Stomach (tissue), 9 donors: Measurements from ENCODE around the gene TIPARP. TPM values are rescaled to one million over a fixed set of nuclear protein-coding genes. Genes with fewer than 3 reads are reported as not detected.
"Not testable (repeated sequence)": the region's sequence is repeated elsewhere in the genome, so short reads cannot be mapped to it uniquely, and the experiment has no call there.

ENCODE experiments used
- DNase-seq, 2 donors: peaks; one replicate each; pipeline versions ENCODE4 v3.0.0 to v3.0.0-alpha.2; 2013 to 2019
- H3K27ac ChIP-seq, 5 donors: fragments of 200-600 bp in 4 of 5; sonication (generic) in 4 of 5; one replicate each; pipeline ENCODE4 v1.5.1; 2013 to 2019; ENCODE audit warnings: mild to moderate bottlenecking in 1 of 5, moderate library complexity in 1 of 5
- H3K27me3 ChIP-seq, 3 donors: fragments of 200-600 bp; sonication (generic); one replicate each; pipeline ENCODE4 v1.5.1; 2017 to 2019; ENCODE audit warnings: mixed run types in 1 of 3
- H3K36me3 ChIP-seq, 4 donors: fragments of 200-600 bp; sonication (generic); 1 replicate in 3 of 4; 2 replicates in 1 of 4; pipeline ENCODE4 v1.5.1; 2016 to 2019
- H3K4me1 ChIP-seq, 4 donors: fragments of 200-600 bp; sonication (generic); one replicate each; pipeline ENCODE4 v1.5.1; 2016 to 2019
- H3K4me3 ChIP-seq, 4 donors: fragments of 200-600 bp; sonication (generic) in 3 of 4; one replicate each; pipeline ENCODE4 v1.5.1; 2016 to 2019; ENCODE audit warnings: mild to moderate bottlenecking in 1 of 4
- H3K9me3 ChIP-seq, 4 donors: fragments of 200-600 bp; sonication (generic); one replicate each; pipeline ENCODE4 v1.5.1; 2016 to 2019
- CTCF ChIP-seq, 7 experiments: fragments of 450-650 bp in 4 of 7; fragments of 200-600 bp in 3 of 7; sonication (generic) in 3 of 7; IDR thresholded peaks; one replicate each; pipeline ENCODE4 v1.5.1; 2016 to 2019; ENCODE audit warnings: antibody characterized with exemption in 7 of 7, control low read depth in 2 of 7, mild to moderate bottlenecking in 1 of 7
- EP300 ChIP-seq: sonication (generic); formaldehyde crosslinking; IDR thresholded peaks from one replicate; pipeline ENCODE4 v1.6.1; 2017; ENCODE audit warnings: antibody characterized with exemption
- POLR2A ChIP-seq, 4 donors: fragments of 450-650 bp; IDR thresholded peaks; one replicate each; pipeline ENCODE4 v1.6.1; 2016; ENCODE audit warnings: antibody characterized with exemption in 4 of 4, control low read depth in 2 of 4, mild to moderate bottlenecking in 1 of 4, moderate library complexity in 1 of 4
- POLR2AphosphoS5 ChIP-seq, 3 donors: sonication (generic); formaldehyde crosslinking; IDR thresholded peaks; one replicate each; pipeline ENCODE4 v1.6.1; 2016; ENCODE audit warnings: antibody characterized with exemption in 3 of 3
- WGBS, 5 donors: extraction: QIAGEN DNeasy Blood & Tissue Kit in 3 of 5; methylation state at CpG; one replicate each; pipeline versions ENCODE4 v1.1.5 to v1.1.7; 2013 to 2018; 5-methylcytosine and 5-hydroxymethylcytosine counted together
- intact Hi-C: fragments of 100-400 bp; cut with DNase I; formaldehyde crosslinking; loops from one replicate; pipeline ENCODE4 v1.15.1; 2023; ENCODE audit warnings: low total_unique reads
- polyA plus RNA-seq, 3 donors: library from polyadenylated mRNA; stranded (reverse); fragments of 200-250 nt; gene quantifications; one replicate each; pipeline ENCODE4 v1.2.3, GENCODE V29; 2013
- total RNA-seq, 5 donors: library from RNA; depleted of rRNA; stranded (reverse); fragments of >200 nt; gene quantifications; one replicate each; pipeline versions ENCODE4 v1.1.0 to v1.2.3, GENCODE V29; 2014 to 2016
- donor health status: healthy with polysubstance abuse.
- donor health status: Bipolar disorder and iron deficiency.
- donor health status: healthy.

Gene TIPARP
- total and polyA plus RNA-seq, 8 donors: 7.2 to 73.4 (median 22.5) TPM

- no peak for DNase-seq
- intact Hi-C loops: no loop called here
- H3K27ac ChIP-seq: no peak overlapping the region
- no peak for TF ChIP-seq POLR2A (IDR thresholded peaks at IDR 0.05)
- TF ChIP-seq POLR2AphosphoS5 (IDR thresholded peaks at IDR 0.05): no peak
- no peak for TF ChIP-seq CTCF (IDR thresholded peaks at IDR 0.05)
- TF ChIP-seq EP300: no peak
- no peaks in the 10 kb centered on the region for H3K27me3 ChIP-seq
- no peaks in the 10 kb centered on the region for H3K9me3 ChIP-seq
- H3K4me1 ChIP-seq: no peaks in the 10 kb centered on the region
- H3K36me3 ChIP-seq: no peaks in the 10 kb centered on the region
- 94 to 100% (median 98%) methylated on average over 2 of the region's 2 CpGs for WGBS, 5 donors
- no peak overlapping the region for H3K4me3 ChIP-seq
Observed at GRCh38 chr3:156739976-156740375, 65.6 kb downstream of the TIPARP start.

DNA sequence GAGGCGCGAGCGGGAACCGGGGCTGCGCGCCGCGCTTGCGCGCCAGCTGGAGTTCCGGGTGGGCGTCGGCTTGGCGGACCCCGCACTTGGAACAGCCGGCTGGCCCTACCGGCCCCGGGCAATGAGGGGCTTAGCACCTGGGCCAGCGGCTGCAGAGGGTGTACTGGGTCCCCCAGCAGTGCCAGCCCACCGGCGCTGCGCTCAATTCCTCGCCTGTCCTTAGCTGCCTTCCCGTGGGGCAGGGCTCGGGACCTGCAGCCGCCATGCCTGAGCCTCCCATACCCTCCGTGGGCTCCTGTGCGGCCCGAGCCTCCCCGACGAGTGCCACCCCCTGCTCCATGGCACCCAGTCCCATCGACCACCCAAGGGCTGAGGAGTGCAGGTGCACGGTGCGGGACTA lies 66.2 kb downstream of the TIPARP start:
- H3K36me3 ChIP-seq, H3K27ac ChIP-seq, intact Hi-C loops, H3K4me1 ChIP-seq, H3K9me3 ChIP-seq, H3K4me3 ChIP-seq, H3K27me3 ChIP-seq, DNase-seq: not testable (repeated sequence)
- WGBS, 5 donors: 97 to 100% (median 98%) methylated on average over 1 to 34 of the region's 34 CpGs

DNA sequence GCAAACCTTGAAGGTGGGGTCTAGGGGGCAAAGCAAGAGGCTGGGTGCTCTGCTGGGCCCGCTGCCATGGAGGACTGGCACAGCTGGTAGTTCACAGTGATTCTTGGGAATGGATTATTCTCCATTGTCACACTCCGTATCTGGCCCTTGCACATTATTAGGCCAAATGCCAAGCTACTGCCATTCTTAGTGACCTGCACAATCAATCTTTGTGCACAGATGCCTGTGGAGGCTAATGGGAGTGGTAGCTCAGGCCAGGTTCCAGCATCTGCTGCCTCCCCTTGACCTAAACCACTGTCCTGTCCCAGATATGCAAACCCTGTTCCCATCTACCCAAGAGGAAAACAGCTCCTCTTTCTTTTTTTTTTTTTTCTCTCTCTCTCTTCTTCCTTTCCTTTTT lies 67.5 kb downstream of the TIPARP start:
- Histone ChIP-seq H3K27me3 (no peaks in the 10 kb centered on the region), H3K36me3 (no peaks in the 10 kb centered on the region), H3K4me3 (no peak overlapping the region), H3K27ac (no peak overlapping the region), H3K9me3 (peaks cover 0 to under 1% (median 0%) of the 10 kb centered on the region in 4 donors), H3K4me1 (no peaks in the 10 kb centered on the region)
- TF ChIP-seq CTCF (IDR thresholded peaks at IDR 0.05): no peak
- TF ChIP-seq POLR2AphosphoS5 (IDR thresholded peaks at IDR 0.05): no peak
- TF ChIP-seq EP300: no peak
- TF ChIP-seq POLR2A (IDR thresholded peaks at IDR 0.05): no peak
- intact Hi-C loops: no loop called here
- WGBS, 5 donors: 62 to 79% (median 67%) methylated on average over 2 of the region's 2 CpGs
- no peak for DNase-seq

GRCh38 chr3:156742401-156742800 lies 68.0 kb downstream of the TIPARP start:
- peaks cover 0 to 5% (median 0%) of the 10 kb centered on the region in 4 donors for H3K9me3 ChIP-seq
- H3K36me3 ChIP-seq: no peaks in the 10 kb centered on the region
- no peak for TF ChIP-seq POLR2AphosphoS5 (IDR thresholded peaks at IDR 0.05)
- H3K27me3 ChIP-seq: no peaks in the 10 kb centered on the region
- DNase-seq: no peak
- intact Hi-C loops: no loop called here
- no peak overlapping the region for H3K27ac ChIP-seq
- no peaks in the 10 kb centered on the region for H3K4me1 ChIP-seq
- H3K4me3 ChIP-seq: no peak overlapping the region

GRCh38 chr3:156743859-156744258 lies 69.5 kb downstream of the TIPARP start:
- TF ChIP-seq EP300: no peak
- no peak for TF ChIP-seq CTCF (IDR thresholded peaks at IDR 0.05)
- no peak for TF ChIP-seq POLR2AphosphoS5 (IDR thresholded peaks at IDR 0.05)
- no peak for TF ChIP-seq POLR2A (IDR thresholded peaks at IDR 0.05)
- intact Hi-C loops: no loop called here
- 84 to 91% (median 87%) methylated on average over 5 of the region's 5 CpGs for WGBS, 5 donors

More at GRCh38 chr3:156743859-156744258, 69.5 kb downstream of the TIPARP start:
- Histone ChIP-seq H3K9me3 (peaks cover 0 to 9% (median 0%) of the 10 kb centered on the region in 4 donors), H3K4me1 (no peaks in the 10 kb centered on the region), H3K27ac (no peak overlapping the region), H3K4me3 (no peak overlapping the region), H3K36me3 (no peaks in the 10 kb centered on the region), H3K27me3 (no peaks in the 10 kb centered on the region)
- no peak for DNase-seq
